NCI-H1930 (cell line): Measurements from ENCODE around the gene NEGR1.

ENCODE experiments used
- DNase-seq, 2 experiments: peaks; one replicate each; lab custom pipeline; 2025; lab: John Stamatoyannopoulos, UW

The NEGR1 gene

GRCh38 chr1:72023063-72023930, 259.0 kb downstream of the NEGR1 start:
- no peak for DNase-seq

GRCh38 chr1:72018562-72018961, 263.8 kb downstream of the NEGR1 start:
- no peak for DNase-seq

GRCh38 chr1:72015006-72015405, 267.3 kb downstream of the NEGR1 start:
- DNase-seq = no peak

- DNase-seq = no peak
Observed at GRCh38 chr1:72013161-72013560, 269.2 kb downstream of the NEGR1 start.

- no peak for DNase-seq
Observed at GRCh38 chr1:72011721-72012120, 270.6 kb downstream of the NEGR1 start.

GRCh38 chr1:72010094-72010431, 272.3 kb downstream of the NEGR1 start:
- no peak for DNase-seq

- no peak for DNase-seq
Observed at GRCh38 chr1:72009173-72010093, 272.9 kb downstream of the NEGR1 start.

GRCh38 chr1:72007312-72007711, 275.0 kb downstream of the NEGR1 start:
- DNase-seq = no peak

- DNase-seq = no peak
Observed at GRCh38 chr1:72006092-72006491, 276.2 kb downstream of the NEGR1 start.

GRCh38 chr1:72003092-72003491, 279.2 kb downstream of the NEGR1 start:
- DNase-seq = no peak

GRCh38 chr1:72000809-72001208, 281.5 kb downstream of the NEGR1 start:
- DNase-seq = no peak

- DNase-seq = no peak
Observed at GRCh38 chr1:71994646-71995045, 287.7 kb downstream of the NEGR1 start.

GRCh38 chr1:71987181-71987580, 295.2 kb downstream of the NEGR1 start:
- no peak for DNase-seq

GRCh38 chr1:71986160-71986559, 296.2 kb downstream of the NEGR1 start:
- DNase-seq = no peak

GRCh38 chr1:71980556-71980955, 301.8 kb downstream of the NEGR1 start:
- DNase-seq = no peak

GRCh38 chr1:71979882-71980281, 302.5 kb downstream of the NEGR1 start:
- DNase-seq = no peak

- no peak for DNase-seq
Observed at GRCh38 chr1:71967670-71968069, 314.7 kb downstream of the NEGR1 start.

GRCh38 chr1:71964188-71964587, 318.2 kb downstream of the NEGR1 start:
- DNase-seq = no peak

- no peak for DNase-seq
Observed at GRCh38 chr1:71956613-71957285, 325.6 kb downstream of the NEGR1 start.

- DNase-seq = no peak
Observed at GRCh38 chr1:71950579-71950978, 331.8 kb downstream of the NEGR1 start.

- no peak for DNase-seq
Observed at GRCh38 chr1:71949681-71950080, 332.7 kb downstream of the NEGR1 start.

GRCh38 chr1:71948561-71948960, 333.8 kb downstream of the NEGR1 start:
- no peak for DNase-seq
